H1 (cell line): ENCODE measurements around the gene CCDC86.

Source experiments
- BCL11A ChIP-seq, 2 experiments: IDR thresholded peaks; one replicate each; pipeline ENCODE4 v1.6.1; 2011; ENCODE audit warnings: low read depth in 2 of 2, low read length in 2 of 2, mild to moderate bottlenecking in 2 of 2
- CTCF ChIP-seq, 3 experiments: IDR thresholded peaks; 1 replicate in 2 of 3; 2 replicates in 1 of 3; pipeline versions ENCODE4 v1.5.1 to v1.6.1; 2011; ENCODE audit warnings: low read length in 3 of 3, mild to moderate bottlenecking in 3 of 3, inconsistent platforms in 2 of 3, low read depth in 1 of 3, moderate library complexity in 1 of 3; ENCODE audit not compliant: insufficient read depth in 1 of 3; ENCODE audit errors: control extremely low read depth in 1 of 3
- EP300 ChIP-seq, 2 experiments: IDR thresholded peaks; 1 replicate in 1 of 2; 2 replicates in 1 of 2; pipeline ENCODE4 v1.6.1; 2011 to 2012; ENCODE audit warnings: low read depth in 2 of 2, low read length in 2 of 2, mild to moderate bottlenecking in 2 of 2, borderline replicate concordance in 1 of 2, inconsistent platforms in 1 of 2, moderate library complexity in 1 of 2
- EZH2 ChIP-seq: fragments of 200-600 bp; sonication (generic); IDR thresholded peaks from 2 replicates; pipeline ENCODE4 v1.7.1; 2012; ENCODE audit warnings: low read depth, mild to moderate bottlenecking, moderate library complexity, low read length, inconsistent platforms; ENCODE audit not compliant: severe bottlenecking
- KDM1A ChIP-seq: fragments of 200-600, 300-600 bp; sonication (generic); IDR thresholded peaks from 2 replicates; pipeline ENCODE4 v1.7.1; 2016; ENCODE audit warnings: mild to moderate bottlenecking, low read length, borderline replicate concordance
- PHF8 ChIP-seq: fragments of 200-600 bp; sonication (generic); conservative IDR thresholded peaks from 2 replicates; pipeline ENCODE4 v1.7.1; 2012; ENCODE audit warnings: low read depth, mild to moderate bottlenecking, inconsistent platforms, low read length, moderate library complexity
- POLR2A ChIP-seq, 2 experiments: IDR thresholded peaks; 1 replicate in 1 of 2; 2 replicates in 1 of 2; pipeline ENCODE4 v1.6.1; 2011; ENCODE audit warnings: low read depth in 2 of 2, low read length in 2 of 2, mild to moderate bottlenecking in 2 of 2; ENCODE audit errors: control extremely low read depth in 1 of 2
- POLR2AphosphoS5 ChIP-seq: IDR thresholded peaks from 2 replicates; pipeline ENCODE4 v1.6.1; 2011; ENCODE audit warnings: low read depth, low read length
- RAD21 ChIP-seq, 2 experiments: IDR thresholded peaks in 1 of 2; conservative IDR thresholded peaks in 1 of 2; 2 replicates each; pipeline ENCODE4 v1.6.1; 2011; ENCODE audit warnings: low read depth in 2 of 2, low read length in 2 of 2, improper control_type of control experiment in 1 of 2, inconsistent platforms in 1 of 2, mild to moderate bottlenecking in 1 of 2, moderate library complexity in 1 of 2

- TF ChIP-seq CTCF (IDR thresholded peaks at IDR 0.05; ENCODE audit: control extremely low read depth in 1 of 3, insufficient read depth in 1 of 3, low read depth in 1 of 3, low read length in 3 of 3) (peak in 1 of 3 experiments; percentile 22; a peak in 1 of 4 replicates), BCL11A (IDR thresholded peaks at IDR 0.05; ENCODE audit: low read depth in 2 of 2, low read length in 2 of 2) (no peak), POLR2AphosphoS5 (no peak), EP300 (IDR thresholded peaks at IDR 0.05; ENCODE audit: borderline replicate concordance in 1 of 2, low read depth in 2 of 2, low read length in 2 of 2) (no peak), PHF8 (no peak), EZH2 (no peak), RAD21 (IDR thresholded peaks at IDR 0.05 in 1 of 2, conservative IDR thresholded peaks at IDR 0.05 in 1 of 2; ENCODE audit: low read depth in 2 of 2, low read length in 2 of 2) (no peak), POLR2A (IDR thresholded peaks at IDR 0.05; ENCODE audit: control extremely low read depth in 1 of 2, low read depth in 2 of 2, low read length in 2 of 2) (no peak), KDM1A (no peak)
Observed at GRCh38 chr11:60818057-60818456, 23.9 kb upstream of the CCDC86 start.
